Activated T-helper 1 cell treated with anti-CD3 and anti-CD28 coated beads, Interleukin-2, amount 50 U/mL, for 16 hours (primary cell): ENCODE results near the gene CCDC40.

Source experiments
- DNase-seq, 2 donors: peaks; one replicate each; pipeline ENCODE4 v3.0.0-alpha.2; 2020; ENCODE audit warnings: low read depth in 1 of 2, low spot score in 1 of 2

The CCDC40 gene

DNA sequence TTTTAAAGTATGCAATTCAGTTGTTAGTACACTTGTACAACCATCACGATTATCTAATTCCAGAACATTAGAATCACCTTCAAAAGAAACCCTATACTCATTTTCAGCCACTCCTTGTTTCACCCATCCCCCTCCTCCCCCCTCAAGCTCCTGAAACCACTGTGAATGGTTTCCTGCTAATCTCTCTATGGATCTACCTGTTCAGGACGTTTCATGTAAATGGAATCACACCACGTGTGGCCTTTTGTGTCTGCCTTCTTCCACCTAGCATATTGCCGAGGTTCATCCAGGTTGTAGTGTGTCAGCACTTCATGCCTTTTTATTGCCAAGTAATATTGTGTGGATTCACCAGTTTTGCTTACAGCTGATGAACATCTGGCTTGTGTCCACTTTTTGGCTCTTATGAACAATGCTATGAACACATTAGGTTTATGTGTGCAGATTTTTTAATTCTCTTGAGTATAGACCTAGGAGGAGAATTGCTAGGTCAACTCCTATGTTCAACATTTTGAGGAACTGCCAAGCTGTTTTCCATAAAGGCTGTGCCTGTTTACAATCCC lies 92.6 kb downstream of the CCDC40 start:
- DNase-seq, result no peak

- no peak for DNase-seq
Observed at GRCh38 chr17:80130992-80131391, 94.5 kb downstream of the CCDC40 start.

- DNase-seq, result no peak
Observed at GRCh38 chr17:80132906-80133625, 96.6 kb downstream of the CCDC40 start.

DNA sequence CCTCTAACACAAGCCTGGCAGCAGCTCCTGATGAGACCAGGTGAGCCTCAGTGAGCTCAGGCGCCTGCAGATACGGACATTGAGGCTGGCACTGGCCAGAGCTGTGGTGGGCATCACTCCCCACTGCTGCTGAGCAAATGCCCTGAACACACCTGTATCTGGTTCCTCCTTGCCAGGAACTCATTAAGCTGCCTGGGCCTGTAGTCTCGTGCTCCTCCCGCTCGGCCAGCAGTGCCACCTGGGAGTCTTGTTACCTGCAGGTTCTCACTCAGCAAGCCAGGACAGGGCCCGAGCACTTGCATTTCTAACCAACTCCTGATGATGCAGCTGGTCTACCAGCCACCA lies 97.2 kb downstream of the CCDC40 start:
- no peak for DNase-seq

GRCh38 chr17:80137131-80137530 lies 100.7 kb downstream of the CCDC40 start:
- DNase-seq, result no peak

GRCh38 chr17:80138856-80139426 lies 102.5 kb downstream of the CCDC40 start:
- DNase-seq, result no peak

DNA sequence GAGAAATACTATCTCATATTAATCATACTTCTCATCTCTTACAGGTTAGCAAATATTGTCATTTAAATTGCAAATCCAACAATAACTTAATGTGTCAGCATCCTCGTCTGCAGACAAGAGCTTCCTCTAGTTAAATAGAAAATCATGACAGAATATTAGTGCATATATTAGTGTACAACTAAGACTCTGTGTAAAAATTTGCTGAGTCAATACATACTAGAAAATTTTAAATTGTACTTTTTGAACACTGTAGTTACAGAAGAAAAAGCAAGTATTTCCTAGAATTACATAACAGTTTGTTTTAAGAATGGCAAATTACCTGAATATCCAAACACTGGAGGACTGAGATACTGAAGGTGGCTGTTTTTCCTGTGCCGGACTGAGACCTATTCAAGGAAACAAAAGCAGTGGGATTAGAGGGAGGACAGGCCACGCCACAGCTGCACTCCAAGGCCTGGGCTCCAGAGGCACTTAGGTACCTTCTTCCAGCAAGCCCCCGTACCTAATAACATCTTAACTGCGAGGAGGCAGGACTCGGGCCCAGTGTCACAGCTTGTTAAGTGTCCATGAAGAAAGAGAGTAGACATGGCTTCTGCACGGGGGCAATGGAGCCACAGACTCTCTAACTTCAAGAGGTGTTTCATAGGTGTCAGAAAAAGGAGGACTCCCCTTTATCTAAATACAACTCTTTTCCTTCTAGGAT lies 105.2 kb downstream of the CCDC40 start:
- DNase-seq, result no peak

GRCh38 chr17:80142929-80143328 lies 106.5 kb downstream of the CCDC40 start:
- no peak for DNase-seq

DNA sequence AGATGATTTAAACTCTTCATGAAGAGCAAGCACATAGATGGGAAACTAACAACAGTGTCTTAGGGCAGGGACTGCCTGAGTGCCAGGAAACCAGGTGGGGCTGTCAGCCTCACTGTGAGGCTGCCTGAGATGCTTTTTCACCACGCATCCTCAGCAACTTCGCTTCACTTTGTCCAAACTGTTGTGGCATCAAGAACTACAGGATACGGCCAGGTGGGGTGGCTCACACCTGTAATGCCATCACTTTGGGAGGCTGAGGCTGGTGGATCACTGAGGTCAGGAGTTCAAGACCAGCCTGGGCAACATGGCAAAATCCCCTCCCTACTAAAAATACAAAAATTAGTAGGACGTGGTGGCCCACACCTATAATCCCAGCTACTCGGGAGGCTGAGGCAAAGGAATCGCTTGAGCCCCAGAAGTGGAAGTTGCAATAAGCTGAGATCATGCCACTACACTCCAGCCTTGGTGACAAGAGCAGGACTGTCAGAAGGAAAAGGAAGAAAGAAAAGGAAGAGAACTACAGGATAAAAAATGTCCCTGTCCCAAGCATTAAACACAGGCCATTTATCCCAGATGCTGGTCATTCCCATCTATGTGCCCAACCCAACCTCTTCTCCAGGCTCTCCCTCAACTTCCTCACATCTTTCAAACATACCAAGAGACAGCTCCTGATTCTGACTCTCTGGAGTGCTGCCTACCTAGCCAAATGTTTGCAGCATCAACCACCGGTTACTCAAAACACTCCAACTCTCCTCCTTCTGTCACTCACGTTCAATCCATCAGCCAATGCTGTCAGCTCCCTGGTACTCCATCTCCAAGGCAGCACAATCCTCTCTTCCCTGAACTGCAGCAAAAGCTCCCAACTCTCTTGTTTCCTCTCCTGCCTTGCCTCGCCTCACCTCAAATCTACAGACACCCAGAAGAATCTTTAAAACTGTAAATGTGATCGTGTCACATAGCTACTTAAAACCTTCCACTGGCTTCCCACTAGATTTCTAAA lies 108.9 kb downstream of the CCDC40 start:
- DNase-seq, result no peak

DNA sequence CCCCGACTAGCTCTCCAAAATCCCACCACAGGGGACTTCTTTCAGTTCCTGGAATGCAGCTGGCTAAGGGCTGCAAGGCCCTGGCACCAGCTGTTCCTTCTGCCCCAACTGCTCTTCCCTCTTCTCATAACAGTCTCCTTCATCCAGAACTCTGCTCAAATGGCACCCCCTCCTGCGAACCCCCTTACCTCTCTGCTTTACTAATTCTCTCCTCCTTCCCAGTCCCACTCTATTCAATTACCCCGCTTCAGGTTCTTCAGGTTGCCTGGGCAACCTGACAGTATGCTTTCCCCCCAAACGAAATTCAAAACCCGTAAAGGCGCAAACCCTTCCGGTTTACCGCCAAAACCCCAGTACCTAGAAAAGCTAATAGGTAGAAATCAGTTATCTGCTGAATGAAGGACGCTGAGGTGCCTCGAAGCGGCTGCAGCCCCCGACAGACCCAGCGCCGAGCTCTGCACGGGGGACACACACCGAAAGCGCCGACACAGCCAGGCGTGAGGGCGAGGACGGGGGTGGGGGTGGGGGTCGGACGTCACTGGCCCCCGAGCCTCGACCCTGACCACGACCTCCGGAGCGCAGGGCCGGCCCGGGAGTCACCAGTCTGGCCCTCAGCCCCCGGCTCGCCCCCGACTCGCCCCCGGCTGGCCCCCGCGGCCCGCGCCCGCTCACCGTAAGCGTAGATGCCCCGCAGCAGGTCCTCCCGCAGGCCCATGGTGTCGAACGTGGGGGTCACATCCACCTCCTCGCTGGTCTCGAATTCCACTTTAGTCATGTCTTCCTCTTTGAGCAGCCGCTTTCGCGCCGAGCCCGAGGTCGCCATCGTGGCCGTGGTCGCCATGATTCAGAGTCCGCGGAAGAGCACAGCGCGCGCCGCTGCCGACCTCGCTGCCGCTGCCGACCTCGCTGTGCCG lies 109.9 kb downstream of the CCDC40 start:
- peak in 1 of 2 donors; percentile 6 for DNase-seq

DNA sequence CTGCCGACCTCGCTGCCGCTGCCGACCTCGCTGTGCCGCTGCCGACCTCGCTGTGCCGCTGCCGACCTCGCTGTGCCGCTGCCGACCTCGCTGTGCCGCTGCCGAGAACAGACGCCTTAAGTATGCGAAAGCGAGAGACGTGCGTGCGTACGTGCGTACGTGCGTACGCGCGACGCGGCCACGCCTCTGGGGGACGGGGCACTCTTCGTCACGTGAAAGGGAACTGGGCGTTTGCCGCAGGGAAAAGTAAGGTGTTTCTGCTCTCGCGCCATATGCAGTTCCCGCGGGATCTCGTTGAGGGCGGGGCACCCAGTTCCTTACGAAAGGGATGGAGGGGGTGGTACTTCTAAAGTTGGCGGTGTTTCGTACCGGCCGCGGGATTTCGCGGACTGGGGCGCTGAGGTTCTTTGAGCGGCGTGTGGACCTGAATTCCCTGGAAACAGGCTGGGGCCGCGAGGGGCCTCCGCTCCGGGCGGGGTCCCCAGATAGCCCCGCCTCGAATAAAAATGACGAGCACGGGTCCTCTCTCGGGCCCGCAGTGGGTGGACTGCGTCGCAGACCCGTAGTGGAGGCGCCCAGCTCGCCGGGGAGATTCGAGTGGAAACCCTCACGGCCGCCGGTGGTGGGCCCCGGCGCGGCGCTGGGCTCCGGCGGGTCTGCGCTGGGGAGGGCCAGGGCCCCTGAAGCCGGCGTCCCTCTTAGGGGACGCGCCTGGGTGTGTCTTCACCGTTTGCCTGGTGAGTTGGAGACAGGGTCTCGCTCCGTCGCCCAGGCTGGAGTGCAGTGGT lies 110.8 kb downstream of the CCDC40 start, which contains the start of gene EIF4A3:
Gene EIF4A3 (minus strand): TSS at position 94 of the 788 bp plus-strand sequence. CDS start 167 bp downstream, outside the sequence.
- DNase-seq, result peak; percentile 90 to 94
